SK-N-MC (cell line): ENCODE data around the gene SAG.

Experiments used
- DNase-seq: peaks from one replicate; pipeline ENCODE4 v3.0.0-alpha.2; 2011; ENCODE audit warnings: low read depth, low spot score
- H3K27ac ChIP-seq: fragments of 200-600 bp; sonication (generic); 2 replicates; pipeline ENCODE4 v1.5.1; 2016; ENCODE audit warnings: mixed run types
- H3K36me3 ChIP-seq: fragments of 200-600 bp; sonication (generic); 2 replicates; pipeline ENCODE4 v1.6.1; 2017; ENCODE audit warnings: antibody characterized with exemption, low read length, mixed read lengths; ENCODE audit not compliant: insufficient read depth
- H3K4me3 ChIP-seq: fragments of 200-600 bp; sonication (generic); 2 replicates; pipeline ENCODE4 v1.5.1; 2016
- H3K9ac ChIP-seq: fragments of 200-600 bp; sonication (generic); 2 replicates; pipeline ENCODE4 v1.8.0; 2017; ENCODE audit warnings: mixed run types, mixed read lengths; ENCODE audit not compliant: insufficient read length
- H3K9me3 ChIP-seq: fragments of 200-600 bp; sonication (generic); 2 replicates; pipeline ENCODE4 v1.6.1; 2017; ENCODE audit warnings: low read depth, mild to moderate bottlenecking, antibody characterized with exemption, low read length, moderate library complexity, mixed read lengths
- EZH2 ChIP-seq: fragments of 200-600 bp; sonication (generic); IDR thresholded peaks from one replicate; pipeline ENCODE4 v1.6.1; 2017; ENCODE audit warnings: antibody characterized with exemption
- FOXP2 ChIP-seq: optimal IDR thresholded peaks from 2 replicates; pipeline ENCODE3; 2011; ENCODE audit warnings: mild to moderate bottlenecking, moderate library complexity; ENCODE audit not compliant: insufficient read depth; ENCODE audit errors: extremely low read length, control extremely low read depth
- POLR2AphosphoS5 ChIP-seq: IDR thresholded peaks from 2 replicates; pipeline ENCODE4 v1.6.1; 2012; ENCODE audit warnings: mild to moderate bottlenecking, low read depth, low read length, borderline replicate concordance

Gene SAG

DNA sequence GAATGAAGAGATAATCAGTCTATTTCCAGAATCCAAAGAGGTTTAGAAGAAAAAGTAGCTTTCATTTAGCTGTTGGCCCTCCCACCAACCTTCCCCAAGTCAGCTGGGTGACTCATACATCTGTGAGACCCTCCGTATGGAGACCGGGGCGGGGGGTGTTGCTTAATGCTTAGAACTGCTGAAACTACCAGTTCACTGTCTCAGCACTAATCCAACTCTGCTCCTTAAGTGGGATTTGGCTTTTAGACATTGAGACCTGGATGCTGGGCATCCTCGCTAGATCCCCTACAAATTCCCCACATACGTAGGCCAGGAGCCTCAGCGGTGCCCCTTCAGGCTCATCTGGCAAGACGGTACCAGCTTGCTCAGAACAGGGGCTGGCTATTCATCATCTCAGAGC is at the start of gene SAG:
Gene SAG, plus strand, starts transcription at position 252 of the 400 bp plus-strand sequence. CDS start 1,374 bp downstream, outside the sequence.
- no peak for TF ChIP-seq POLR2AphosphoS5
- no peak for TF ChIP-seq EZH2
- TF ChIP-seq FOXP2 = no peak

DNA sequence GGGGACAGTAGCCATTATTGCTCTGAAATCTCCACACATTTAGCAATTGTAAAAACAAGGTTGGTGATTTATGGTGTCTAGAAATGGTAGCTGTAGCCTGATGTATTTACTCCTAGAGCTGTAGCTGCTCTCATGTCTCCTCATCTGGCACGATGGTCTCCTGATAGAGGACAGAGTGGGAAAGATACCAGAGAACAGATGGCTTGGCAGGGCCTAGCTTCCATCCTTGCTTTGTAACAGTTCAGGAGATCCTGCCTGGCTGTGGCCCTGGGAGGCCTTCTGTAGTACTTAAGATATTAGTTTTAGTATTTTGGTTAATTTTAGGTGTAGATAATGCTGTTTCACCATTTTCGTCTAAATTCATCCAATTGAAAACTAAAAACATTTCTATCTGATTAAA is 49.4 kb upstream of the SAG start:
- no peak for TF ChIP-seq FOXP2
- TF ChIP-seq POLR2AphosphoS5 = no peak
- no peak for TF ChIP-seq EZH2
- Histone ChIP-seq H3K9me3 (no peaks in the 10 kb centered on the region), H3K36me3 (peaks cover 91% of the 10 kb centered on the region), H3K27ac (no peak overlapping the region), H3K9ac (no peak overlapping the region), H3K4me3 (no peak overlapping the region)
- no peak for DNase-seq

More for the DNA sequence above, at the start of gene SAG:
- Histone ChIP-seq H3K9me3 (no peaks in the 10 kb centered on the region), H3K9ac (no peak within 1 kb of the TSS), H3K4me3 (no peak within 1 kb of the TSS), H3K27ac (no peak within 1 kb of the TSS), H3K36me3 (no peaks in the 10 kb centered on the region)
- no peak for DNase-seq

DNA sequence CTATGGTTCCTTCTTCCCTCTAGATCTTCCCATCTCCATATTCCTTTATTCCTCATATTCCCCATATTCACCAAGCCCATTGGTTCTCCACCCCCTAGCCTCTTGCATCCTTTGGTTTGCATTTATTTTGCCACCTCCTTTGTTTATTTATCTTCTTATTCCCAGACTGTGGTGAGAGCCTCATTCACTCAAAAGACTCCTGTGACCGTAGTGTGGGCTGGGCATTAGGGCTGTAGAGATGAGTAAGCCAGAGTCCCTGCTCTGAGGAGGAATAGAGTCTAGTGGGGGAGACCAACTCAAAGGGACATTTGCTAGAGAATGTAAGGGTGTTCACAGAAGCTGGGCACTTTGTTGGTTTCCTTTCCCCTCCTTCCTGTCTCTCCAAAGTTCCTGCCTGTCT is 47.9 kb upstream of the SAG start:
- H3K9ac ChIP-seq = no peak overlapping the region
- TF ChIP-seq EZH2 (no peak), POLR2AphosphoS5 (no peak), FOXP2 (no peak)
- no peaks in the 10 kb centered on the region for H3K9me3 ChIP-seq
- peaks cover 95% of the 10 kb centered on the region for H3K36me3 ChIP-seq
- H3K4me3 ChIP-seq = no peak overlapping the region
- no peak for DNase-seq
- H3K27ac ChIP-seq = no peak overlapping the region

DNA sequence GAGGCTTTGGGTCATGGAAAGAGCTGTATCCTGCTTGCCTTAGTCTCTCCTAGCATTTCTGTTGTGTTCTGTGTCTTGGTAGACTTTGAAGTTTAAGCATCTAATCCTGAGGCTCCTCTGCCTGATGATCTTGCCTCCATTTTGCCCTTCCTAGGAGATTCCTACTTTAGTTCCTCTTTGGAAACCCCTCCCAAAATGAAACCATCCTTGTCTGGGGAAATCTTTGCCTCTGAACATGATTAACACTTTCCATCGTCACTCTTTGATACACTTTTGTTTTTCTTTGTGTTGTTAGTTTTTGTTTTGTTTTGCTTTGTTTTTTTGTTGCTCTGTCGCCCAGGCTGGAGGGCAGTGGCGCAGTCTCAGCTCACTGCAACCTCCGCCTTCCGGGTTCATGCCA is 47.0 kb upstream of the SAG start:
- no peaks in the 10 kb centered on the region for H3K9me3 ChIP-seq
- H3K4me3 ChIP-seq = no peak overlapping the region
- no peak for DNase-seq
- H3K36me3 ChIP-seq = peaks cover 98% of the 10 kb centered on the region
- no peak overlapping the region for H3K27ac ChIP-seq
- H3K9ac ChIP-seq = no peak overlapping the region
- TF ChIP-seq POLR2AphosphoS5 (no peak), FOXP2 (no peak), EZH2 (no peak)

DNA sequence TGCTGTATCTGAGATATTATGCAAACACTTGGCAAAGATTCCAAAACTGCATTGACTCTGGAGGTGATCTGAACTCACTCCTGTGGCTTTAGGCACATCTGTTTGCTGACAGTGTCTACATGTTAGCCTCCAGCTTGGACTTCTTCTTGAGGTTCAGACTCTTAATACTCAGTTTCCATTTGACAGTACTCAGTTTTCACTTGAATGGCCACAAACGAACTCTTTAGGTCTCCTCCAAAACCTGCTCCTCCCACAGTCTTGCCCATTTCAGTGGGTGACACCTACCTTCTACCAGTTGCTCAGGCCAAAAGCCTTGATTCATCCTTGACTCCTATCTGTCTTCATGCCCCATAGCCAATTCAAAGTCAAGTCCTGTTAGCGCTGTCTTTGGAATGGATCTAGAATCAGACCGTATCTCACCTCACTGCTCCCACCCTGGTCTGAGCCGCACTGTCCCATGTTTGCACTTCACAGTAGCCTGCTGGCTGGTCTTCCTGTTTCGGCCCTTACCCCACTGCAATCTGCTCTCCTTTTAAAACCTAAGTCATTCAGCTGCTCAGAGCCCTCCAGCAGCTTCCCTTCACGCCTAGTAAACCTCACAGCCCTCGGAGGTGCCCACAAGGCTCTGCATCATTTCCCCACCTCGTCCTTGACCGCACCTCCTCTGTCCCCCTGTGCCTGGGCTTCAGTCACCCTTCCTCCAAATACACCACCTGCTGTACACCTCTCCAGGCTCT is 45.6 kb upstream of the SAG start:
- Histone ChIP-seq H3K4me3 (no peak overlapping the region), H3K9me3 (no peaks in the 10 kb centered on the region), H3K36me3 (peaks cover 98% of the 10 kb centered on the region), H3K27ac (no peak overlapping the region), H3K9ac (no peak overlapping the region)
- no peak for DNase-seq
- TF ChIP-seq EZH2 = no peak
- no peak for TF ChIP-seq POLR2AphosphoS5
- TF ChIP-seq FOXP2 = no peak

DNA sequence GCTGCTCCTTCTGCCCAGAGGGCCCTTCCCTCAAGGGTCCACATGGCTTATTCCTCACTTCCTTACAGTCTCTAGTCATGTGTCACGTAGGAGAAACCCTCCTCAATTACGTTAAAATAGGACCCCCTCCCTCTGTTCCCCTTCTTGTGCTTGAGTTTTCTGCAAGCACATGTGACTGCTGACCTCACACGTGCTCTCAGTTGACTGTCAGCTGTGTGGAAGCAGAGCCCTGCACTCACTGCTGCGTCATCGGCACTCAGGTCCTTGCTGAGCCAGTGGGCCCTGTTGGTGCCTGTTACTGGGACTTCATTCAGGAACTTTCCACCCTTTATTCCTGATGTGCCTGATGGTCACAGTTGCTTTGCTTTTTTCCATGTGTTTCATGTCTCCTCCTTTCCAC is 45.1 kb upstream of the SAG start:
- Histone ChIP-seq H3K9me3 (no peaks in the 10 kb centered on the region), H3K4me3 (no peak overlapping the region), H3K9ac (no peak overlapping the region), H3K27ac (no peak overlapping the region), H3K36me3 (peaks cover 98% of the 10 kb centered on the region)
- TF ChIP-seq POLR2AphosphoS5 (no peak), EZH2 (no peak), FOXP2 (no peak)
- no peak for DNase-seq

DNA sequence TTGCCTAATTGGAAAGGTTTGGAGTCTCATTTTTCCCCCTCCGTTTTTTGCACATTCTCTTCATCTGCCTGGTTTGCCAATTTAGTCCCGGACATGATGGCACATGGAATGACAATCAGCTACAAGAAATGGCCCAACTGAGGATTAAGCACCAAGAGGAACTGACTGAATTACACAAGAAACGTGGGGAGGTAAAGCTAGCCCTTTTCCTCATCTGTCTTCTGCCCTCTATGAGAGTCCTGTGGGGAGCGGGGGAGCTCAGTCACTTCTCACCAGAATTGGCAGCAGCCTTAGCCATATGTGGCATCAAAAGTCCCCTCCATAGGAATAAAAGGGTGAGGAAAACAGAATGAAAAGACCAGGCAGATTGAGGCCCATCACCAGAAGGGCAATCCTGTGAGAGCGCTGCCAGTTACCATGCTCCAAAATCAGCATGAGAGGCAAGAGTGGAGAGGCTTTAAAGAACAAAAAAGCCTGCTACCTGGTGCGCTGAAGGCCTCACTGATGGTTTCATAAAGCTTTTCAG is 44.5 kb upstream of the SAG start:
- no peak for DNase-seq
- Histone ChIP-seq H3K9ac (no peak overlapping the region), H3K36me3 (peaks cover 100% of the 10 kb centered on the region), H3K4me3 (no peak overlapping the region), H3K9me3 (no peaks in the 10 kb centered on the region), H3K27ac (no peak overlapping the region)
- TF ChIP-seq EZH2 (no peak), FOXP2 (no peak), POLR2AphosphoS5 (no peak)

DNA sequence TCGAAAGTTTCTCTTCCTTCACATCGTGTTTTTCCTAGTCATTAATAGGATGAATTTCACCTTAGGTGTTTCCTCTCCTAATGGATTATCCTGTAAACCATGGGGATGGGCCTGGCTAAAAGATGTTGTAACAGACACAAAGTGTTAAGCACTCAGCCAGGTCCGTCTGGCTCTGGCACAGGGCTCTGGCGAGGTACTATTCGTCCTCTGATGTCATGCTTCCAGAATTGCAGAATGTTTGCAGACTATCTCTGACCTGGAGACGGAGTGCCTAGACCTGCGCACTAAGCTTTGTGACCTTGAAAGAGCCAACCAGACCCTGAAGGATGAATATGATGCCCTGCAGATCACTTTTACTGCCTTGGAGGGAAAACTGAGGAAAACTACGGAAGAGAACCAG is 42.9 kb upstream of the SAG start:
- H3K36me3 ChIP-seq = peaks cover 100% of the 10 kb centered on the region
- no peak overlapping the region for H3K4me3 ChIP-seq
- TF ChIP-seq FOXP2 (no peak), EZH2 (no peak), POLR2AphosphoS5 (no peak)
- H3K9ac ChIP-seq = no peak overlapping the region
- DNase-seq = no peak
- no peaks in the 10 kb centered on the region for H3K9me3 ChIP-seq
- H3K27ac ChIP-seq = no peak overlapping the region

DNA sequence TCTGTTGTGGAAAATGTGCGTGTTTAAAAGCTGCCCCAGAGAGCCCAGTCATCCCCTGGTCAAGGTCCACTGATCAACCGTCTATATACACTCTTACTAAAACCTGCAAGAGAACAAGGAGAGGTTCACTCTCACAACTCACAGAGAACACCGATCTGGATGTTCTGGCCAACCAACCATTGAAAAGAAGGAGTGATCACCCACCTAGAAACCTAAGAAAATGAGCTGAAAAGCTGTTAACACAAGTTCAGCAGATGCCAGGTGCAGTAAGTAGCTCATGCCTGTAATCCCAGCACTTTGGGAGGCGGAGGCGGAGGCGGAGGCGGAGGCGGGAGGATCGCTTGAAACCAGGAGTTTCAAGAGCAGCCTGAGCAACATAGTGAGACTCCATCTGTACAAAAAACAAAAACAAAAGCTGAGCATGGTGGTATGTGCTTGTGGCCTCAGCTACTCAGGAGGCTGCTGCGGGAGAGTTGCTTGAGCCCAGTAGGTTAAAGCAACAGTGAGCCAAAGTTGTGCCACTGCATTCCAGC is 41.7 kb upstream of the SAG start:
- Histone ChIP-seq H3K9me3 (no peaks in the 10 kb centered on the region), H3K27ac (no peak overlapping the region), H3K9ac (no peak overlapping the region), H3K36me3 (peaks cover 100% of the 10 kb centered on the region), H3K4me3 (no peak overlapping the region)
- DNase-seq = no peak
- no peak for TF ChIP-seq EZH2
- no peak for TF ChIP-seq FOXP2
- no peak for TF ChIP-seq POLR2AphosphoS5
